GM23338 (cell line): Measurements from ENCODE around the gene RFXAP. TPM values are rescaled to one million over a fixed set of nuclear protein-coding genes. Genes with fewer than 3 reads are reported as not detected.
A peak's percentile ranks its signal among the peaks of the same experiment; 100 is the strongest.

ENCODE experiments used
- ATAC-seq: fragments of 200-7000 bp; cut with Tn5 transposase; 3 replicates; pipeline ENCODE4 v1.9.1; 2020
- DNase-seq: peaks from one replicate; pipeline ENCODE4 v3.0.0-alpha.2; 2015; ENCODE audit warnings: low spot score
- H2AFZ ChIP-seq: fragments of 200-600 bp; sonication (generic); 2 replicates; pipeline ENCODE4 v1.8.0; 2016; ENCODE audit warnings: antibody characterized with exemption, mild to moderate bottlenecking, moderate library complexity
- H3F3A ChIP-seq: fragments of 200-600 bp; sonication (generic); replicated peaks from 2 replicates; pipeline ENCODE4 v1.8.0; 2017; ENCODE audit warnings: antibody characterized with exemption, mixed run types, low read depth
- H3K27ac ChIP-seq: fragments of 200-600 bp; sonication (generic); 2 replicates; pipeline ENCODE4 v1.6.1; 2016; ENCODE audit warnings: low read depth
- H3K27me3 ChIP-seq: fragments of 200-600 bp; sonication (generic); 2 replicates; pipeline ENCODE4 v1.8.0; 2016; ENCODE audit warnings: mild to moderate bottlenecking, mixed run types, moderate library complexity; ENCODE audit not compliant: insufficient read depth
- H3K36me3 ChIP-seq: fragments of 200-600 bp; sonication (generic); 2 replicates; pipeline ENCODE4 v1.8.0; 2016; ENCODE audit warnings: mild to moderate bottlenecking; ENCODE audit not compliant: insufficient read depth
- H3K4me1 ChIP-seq: fragments of 200-600 bp; sonication (generic); 2 replicates; pipeline ENCODE4 v1.8.0; 2016; ENCODE audit warnings: mild to moderate bottlenecking, moderate library complexity; ENCODE audit not compliant: insufficient read depth
- H3K4me2 ChIP-seq: fragments of 200-600 bp; sonication (generic); 2 replicates; pipeline ENCODE4 v1.7.1; 2017; ENCODE audit warnings: mixed run types
- H3K4me3 ChIP-seq: fragments of 200-600 bp; sonication (generic); 2 replicates; pipeline ENCODE4 v1.6.1; 2016; ENCODE audit warnings: mixed run types
- H3K79me2 ChIP-seq: fragments of 200-600 bp; sonication (generic); replicated peaks from 2 replicates; pipeline ENCODE4 v1.8.0; 2017; ENCODE audit warnings: mild to moderate bottlenecking; ENCODE audit not compliant: insufficient read depth
- H3K9me2 ChIP-seq: fragments of 200-600 bp; sonication (generic); 2 replicates; pipeline ENCODE4 v1.8.0; 2017; ENCODE audit not compliant: insufficient read depth
- H4K20me1 ChIP-seq: fragments of 200-600 bp; sonication (generic); replicated peaks from 2 replicates; pipeline ENCODE4 v1.8.0; 2017; ENCODE audit warnings: mild to moderate bottlenecking; ENCODE audit not compliant: insufficient read depth
- H3K27ac Mint-ChIP-seq: 2 replicates; pipeline ENCODE4 v1.8.0; 2020; ENCODE audit warnings: inconsistent platforms, mild to moderate bottlenecking, moderate library complexity, mixed read lengths
- H3K27me3 Mint-ChIP-seq: 3 replicates; pipeline ENCODE4 v1.8.0; 2022; ENCODE audit warnings: low read depth, mild to moderate bottlenecking, moderate library complexity, mixed read lengths, inconsistent platforms; ENCODE audit not compliant: insufficient read depth, poor library complexity
- H3K36me3 Mint-ChIP-seq: 3 replicates; pipeline ENCODE4 v1.8.0; 2021; ENCODE audit warnings: low read depth, mild to moderate bottlenecking, inconsistent platforms, moderate library complexity, mixed read lengths
- H3K4me1 Mint-ChIP-seq: 3 replicates; pipeline ENCODE4 v1.8.0; 2020; ENCODE audit warnings: mild to moderate bottlenecking, inconsistent platforms, mixed read lengths
- H3K4me3 Mint-ChIP-seq: 3 replicates; pipeline ENCODE4 v1.8.0; 2021; ENCODE audit warnings: moderate library complexity, mild to moderate bottlenecking, inconsistent platforms, mixed read lengths
- H3K9me3 Mint-ChIP-seq: 3 replicates; pipeline ENCODE4 v1.8.0; 2020; ENCODE audit warnings: moderate library complexity, mild to moderate bottlenecking, inconsistent platforms, mixed read lengths
- EZH2phosphoT487 ChIP-seq: fragments of 200-600 bp; sonication (generic); IDR thresholded peaks from one replicate; pipeline ENCODE4 v1.8.1; 2018; ENCODE audit warnings: antibody characterized with exemption; ENCODE audit not compliant: unreplicated experiment
- ZNF114 ChIP-seq: fragments of 250-450 bp; sonication (Bioruptor Pico); IDR thresholded peaks from 2 replicates; pipeline ENCODE4 v1.5.0; 2020; ENCODE audit warnings: mild to moderate bottlenecking, moderate library complexity
- polyA plus RNA-seq: library from polyadenylated mRNA; unstranded; fragments of >200 nt; fragmentation: Nextera tagmentation; extraction: Ambion mirVana; gene quantifications from 2 replicates; pipeline ENCODE4 v1.2.1, GENCODE V29; 2016
- total RNA-seq: library from RNA; depleted of rRNA; stranded (reverse); fragments of >200 nt; shearing (Covaris generic); gene quantifications from 2 replicates; pipeline ENCODE4 v1.2.3, GENCODE V29; 2014
- TF ChIP-seq, protein P1 (sequence below), 2 experiments: fragments of 200-600 bp in 1 of 2; sonication (generic) in 1 of 2; conservative IDR thresholded peaks; 2 replicates each; pipeline versions ENCODE4 v1.5.1 to v1.6.1; 2016 to 2017; ENCODE audit warnings: antibody characterized with exemption in 2 of 2, low read depth in 2 of 2, mild to moderate bottlenecking in 2 of 2, moderate library complexity in 1 of 2

The RFXAP gene
- total and polyA plus RNA-seq, 2 experiments from 2014 or later = 6.3 to 8.5 TPM

DNA sequence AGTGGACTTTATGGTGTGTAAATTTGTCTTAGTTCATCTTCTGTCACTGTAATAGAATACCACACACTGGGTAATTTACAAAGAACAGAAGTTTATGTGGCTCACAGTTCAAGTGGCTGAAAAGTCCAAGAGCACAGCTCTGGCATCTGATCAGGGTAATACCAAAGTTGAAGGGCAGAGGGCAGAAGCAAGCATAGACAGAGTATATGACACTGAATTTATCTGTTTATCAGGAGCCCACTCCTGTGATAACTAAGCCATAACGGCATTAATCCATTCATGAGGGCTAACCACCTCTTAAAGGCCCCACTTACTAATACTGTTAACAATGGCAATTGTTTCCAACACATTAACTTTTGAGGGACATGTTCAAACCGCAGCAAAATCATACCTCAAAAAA is 4.0 kb upstream of the RFXAP start:
- H3K9me3 Mint-ChIP-seq = no peaks in the 10 kb centered on the region
- Histone ChIP-seq H3K27me3 (peaks cover 3% of the 10 kb centered on the region; the same call in 1 of the 2 replicates), H3K4me2 (peak overlapping the region; percentile 30; the same call in 1 of the 2 replicates), H3K9me2 (0 out of 2 replicates have a peak, but pooled peaks cover 8% of the 10 kb centered on the region), H4K20me1 (no peaks in the 10 kb centered on the region), H3K4me3 (no peak overlapping the region), H3K36me3 (no peaks in the 10 kb centered on the region), H3F3A (0 out of 2 replicates have a peak, but pooled peaks cover 3% of the 10 kb centered on the region), H3K4me1 (peaks cover 17% of the 10 kb centered on the region), H3K79me2 (0 out of 2 replicates have a peak, but pooled peaks cover 2% of the 10 kb centered on the region), H2AFZ (no peak overlapping the region), H3K27ac (no peak overlapping the region)
- peak; percentile 51 for DNase-seq
- no peak overlapping the region for H3K4me3 Mint-ChIP-seq
- peaks cover 24% of the 10 kb centered on the region for H3K4me1 Mint-ChIP-seq
- TF ChIP-seq EZH2phosphoT487 = no peak
- TF ChIP-seq, protein P1, sequence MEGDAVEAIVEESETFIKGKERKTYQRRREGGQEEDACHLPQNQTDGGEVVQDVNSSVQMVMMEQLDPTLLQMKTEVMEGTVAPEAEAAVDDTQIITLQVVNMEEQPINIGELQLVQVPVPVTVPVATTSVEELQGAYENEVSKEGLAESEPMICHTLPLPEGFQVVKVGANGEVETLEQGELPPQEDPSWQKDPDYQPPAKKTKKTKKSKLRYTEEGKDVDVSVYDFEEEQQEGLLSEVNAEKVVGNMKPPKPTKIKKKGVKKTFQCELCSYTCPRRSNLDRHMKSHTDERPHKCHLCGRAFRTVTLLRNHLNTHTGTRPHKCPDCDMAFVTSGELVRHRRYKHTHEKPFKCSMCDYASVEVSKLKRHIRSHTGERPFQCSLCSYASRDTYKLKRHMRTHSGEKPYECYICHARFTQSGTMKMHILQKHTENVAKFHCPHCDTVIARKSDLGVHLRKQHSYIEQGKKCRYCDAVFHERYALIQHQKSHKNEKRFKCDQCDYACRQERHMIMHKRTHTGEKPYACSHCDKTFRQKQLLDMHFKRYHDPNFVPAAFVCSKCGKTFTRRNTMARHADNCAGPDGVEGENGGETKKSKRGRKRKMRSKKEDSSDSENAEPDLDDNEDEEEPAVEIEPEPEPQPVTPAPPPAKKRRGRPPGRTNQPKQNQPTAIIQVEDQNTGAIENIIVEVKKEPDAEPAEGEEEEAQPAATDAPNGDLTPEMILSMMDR (conservative IDR thresholded peaks at IDR 0.05; ENCODE audit: low read depth in 2 of 2) = peak; percentile 48 to 58
- peaks cover 3% of the 10 kb centered on the region for H3K27me3 Mint-ChIP-seq
- H3K36me3 Mint-ChIP-seq = no peaks in the 10 kb centered on the region
- ATAC-seq = no peak; the same call in 2 of the 3 replicates
- no peak overlapping the region for H3K27ac Mint-ChIP-seq

DNA sequence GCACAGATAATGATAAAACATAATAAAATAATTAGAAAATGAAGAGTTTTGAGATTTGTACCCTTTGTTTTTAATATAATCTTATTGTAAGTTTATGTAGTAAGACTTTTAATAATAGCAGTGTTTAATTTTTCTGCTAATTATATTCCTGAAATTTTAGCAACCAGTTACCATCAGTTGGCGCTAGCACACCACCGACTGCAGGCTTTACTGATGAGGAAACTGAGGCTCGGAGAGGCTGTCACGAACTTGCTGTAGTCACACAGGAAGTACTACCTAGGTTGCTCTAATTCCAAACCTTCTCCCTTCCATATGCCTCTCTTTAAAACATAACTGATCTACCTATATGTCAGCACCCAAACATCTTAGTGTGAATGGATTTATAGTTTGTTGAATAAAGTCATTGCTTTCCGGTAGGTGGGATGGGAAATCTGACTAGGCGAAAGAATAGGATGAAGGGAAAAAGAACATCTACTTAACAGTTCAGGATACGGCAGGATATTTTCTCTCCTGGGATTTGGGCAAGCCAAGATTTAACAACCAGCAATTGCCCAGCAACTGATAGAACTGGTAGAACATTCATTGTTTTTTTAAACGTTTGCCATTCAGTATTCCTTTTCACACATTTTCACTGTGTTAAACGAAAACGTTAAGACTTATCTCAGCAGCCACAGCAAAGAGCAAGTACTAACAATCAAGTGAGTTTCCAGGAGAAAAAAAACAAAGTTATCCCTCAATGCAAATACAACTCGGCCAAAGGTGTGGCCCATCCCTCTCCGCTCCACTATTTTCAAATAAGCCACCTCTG is 822 bp upstream of the RFXAP start:
- no peak overlapping the region; the same call in 1 of the 2 replicates for H3K27ac ChIP-seq
- ATAC-seq (no peak), DNase-seq (no peak)
- Mint-ChIP-seq H3K27me3 (peaks cover 3% of the 10 kb centered on the region), H3K27ac (no peak overlapping the region), H3K9me3 (no peaks in the 10 kb centered on the region), H3K4me1 (peaks cover 34% of the 10 kb centered on the region), H3K36me3 (no peaks in the 10 kb centered on the region), H3K4me3 (peak overlapping the region; percentile 86)
- peaks cover 6% of the 10 kb centered on the region; the same call in 1 of the 2 replicates for H4K20me1 ChIP-seq
- H3K4me3 ChIP-seq = peak overlapping the region; percentile 79
- H3K27me3 ChIP-seq = peaks cover 8% of the 10 kb centered on the region; the same call in 1 of the 2 replicates
- H3K36me3 ChIP-seq = no peaks in the 10 kb centered on the region
- TF ChIP-seq, protein P1 (conservative IDR thresholded peaks at IDR 0.05; ENCODE audit: low read depth in 2 of 2) = peak; percentile 34 to 60
- no peak for TF ChIP-seq ZNF114 (CRISPR knock-in tag)
- peak overlapping the region; percentile 64 for H2AFZ ChIP-seq
- no peaks in the 10 kb centered on the region for H3K9me2 ChIP-seq
- 0 out of 2 replicates have a peak, but pooled peaks cover 3% of the 10 kb centered on the region for H3F3A ChIP-seq
- peaks cover 32% of the 10 kb centered on the region for H3K79me2 ChIP-seq
- H3K4me1 ChIP-seq = peaks cover 24% of the 10 kb centered on the region
- peak overlapping the region; percentile 75 for H3K4me2 ChIP-seq
